ENCODE measurements around the gene EPHB1.

EPHB1 gene

DNA sequence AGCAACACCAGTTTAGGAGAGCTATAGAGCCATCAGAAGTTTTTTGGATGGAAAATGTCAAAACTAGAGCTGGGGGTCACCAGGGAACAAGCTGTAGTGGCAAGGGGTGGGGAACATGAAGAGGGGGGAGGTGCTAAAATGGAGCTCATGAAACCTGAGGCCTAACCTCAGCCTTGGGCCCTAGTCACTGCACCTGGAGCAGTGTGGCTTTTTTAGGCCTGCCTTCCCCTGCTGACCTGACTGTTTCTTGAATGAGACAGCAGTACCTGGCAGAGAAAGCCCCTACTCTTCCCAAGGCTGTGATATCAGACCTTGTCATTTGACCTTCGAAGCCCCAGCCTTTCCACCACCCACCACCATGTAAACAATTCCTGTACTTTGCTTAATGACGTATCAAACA is 383.5 kb downstream of the EPHB1 start:
- no peak for DNase-seq (ENCODE audit: low read depth in 1 of 2, low spot score in 1 of 2)
- TF ChIP-seq POLR2AphosphoS5 (IDR thresholded peaks at IDR 0.05; ENCODE audit: low read depth) (no peak), GABPA (IDR thresholded peaks at IDR 0.05; ENCODE audit: low read depth) (no peak), SPI1 (IDR thresholded peaks at IDR 0.05; ENCODE audit: borderline replicate concordance, low read depth) (no peak)
- TF ChIP-seq, protein P1, sequence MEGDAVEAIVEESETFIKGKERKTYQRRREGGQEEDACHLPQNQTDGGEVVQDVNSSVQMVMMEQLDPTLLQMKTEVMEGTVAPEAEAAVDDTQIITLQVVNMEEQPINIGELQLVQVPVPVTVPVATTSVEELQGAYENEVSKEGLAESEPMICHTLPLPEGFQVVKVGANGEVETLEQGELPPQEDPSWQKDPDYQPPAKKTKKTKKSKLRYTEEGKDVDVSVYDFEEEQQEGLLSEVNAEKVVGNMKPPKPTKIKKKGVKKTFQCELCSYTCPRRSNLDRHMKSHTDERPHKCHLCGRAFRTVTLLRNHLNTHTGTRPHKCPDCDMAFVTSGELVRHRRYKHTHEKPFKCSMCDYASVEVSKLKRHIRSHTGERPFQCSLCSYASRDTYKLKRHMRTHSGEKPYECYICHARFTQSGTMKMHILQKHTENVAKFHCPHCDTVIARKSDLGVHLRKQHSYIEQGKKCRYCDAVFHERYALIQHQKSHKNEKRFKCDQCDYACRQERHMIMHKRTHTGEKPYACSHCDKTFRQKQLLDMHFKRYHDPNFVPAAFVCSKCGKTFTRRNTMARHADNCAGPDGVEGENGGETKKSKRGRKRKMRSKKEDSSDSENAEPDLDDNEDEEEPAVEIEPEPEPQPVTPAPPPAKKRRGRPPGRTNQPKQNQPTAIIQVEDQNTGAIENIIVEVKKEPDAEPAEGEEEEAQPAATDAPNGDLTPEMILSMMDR (IDR thresholded peaks at IDR 0.05; ENCODE audit: insufficient read depth, low read length): no peak
- TF ChIP-seq, protein P2, sequence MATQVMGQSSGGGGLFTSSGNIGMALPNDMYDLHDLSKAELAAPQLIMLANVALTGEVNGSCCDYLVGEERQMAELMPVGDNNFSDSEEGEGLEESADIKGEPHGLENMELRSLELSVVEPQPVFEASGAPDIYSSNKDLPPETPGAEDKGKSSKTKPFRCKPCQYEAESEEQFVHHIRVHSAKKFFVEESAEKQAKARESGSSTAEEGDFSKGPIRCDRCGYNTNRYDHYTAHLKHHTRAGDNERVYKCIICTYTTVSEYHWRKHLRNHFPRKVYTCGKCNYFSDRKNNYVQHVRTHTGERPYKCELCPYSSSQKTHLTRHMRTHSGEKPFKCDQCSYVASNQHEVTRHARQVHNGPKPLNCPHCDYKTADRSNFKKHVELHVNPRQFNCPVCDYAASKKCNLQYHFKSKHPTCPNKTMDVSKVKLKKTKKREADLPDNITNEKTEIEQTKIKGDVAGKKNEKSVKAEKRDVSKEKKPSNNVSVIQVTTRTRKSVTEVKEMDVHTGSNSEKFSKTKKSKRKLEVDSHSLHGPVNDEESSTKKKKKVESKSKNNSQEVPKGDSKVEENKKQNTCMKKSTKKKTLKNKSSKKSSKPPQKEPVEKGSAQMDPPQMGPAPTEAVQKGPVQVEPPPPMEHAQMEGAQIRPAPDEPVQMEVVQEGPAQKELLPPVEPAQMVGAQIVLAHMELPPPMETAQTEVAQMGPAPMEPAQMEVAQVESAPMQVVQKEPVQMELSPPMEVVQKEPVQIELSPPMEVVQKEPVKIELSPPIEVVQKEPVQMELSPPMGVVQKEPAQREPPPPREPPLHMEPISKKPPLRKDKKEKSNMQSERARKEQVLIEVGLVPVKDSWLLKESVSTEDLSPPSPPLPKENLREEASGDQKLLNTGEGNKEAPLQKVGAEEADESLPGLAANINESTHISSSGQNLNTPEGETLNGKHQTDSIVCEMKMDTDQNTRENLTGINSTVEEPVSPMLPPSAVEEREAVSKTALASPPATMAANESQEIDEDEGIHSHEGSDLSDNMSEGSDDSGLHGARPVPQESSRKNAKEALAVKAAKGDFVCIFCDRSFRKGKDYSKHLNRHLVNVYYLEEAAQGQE (IDR thresholded peaks at IDR 0.05; ENCODE audit: insufficient replicate concordance, low read depth): no peak
- no peak overlapping the region for H3K27ac ChIP-seq (replicated peaks)

DNA sequence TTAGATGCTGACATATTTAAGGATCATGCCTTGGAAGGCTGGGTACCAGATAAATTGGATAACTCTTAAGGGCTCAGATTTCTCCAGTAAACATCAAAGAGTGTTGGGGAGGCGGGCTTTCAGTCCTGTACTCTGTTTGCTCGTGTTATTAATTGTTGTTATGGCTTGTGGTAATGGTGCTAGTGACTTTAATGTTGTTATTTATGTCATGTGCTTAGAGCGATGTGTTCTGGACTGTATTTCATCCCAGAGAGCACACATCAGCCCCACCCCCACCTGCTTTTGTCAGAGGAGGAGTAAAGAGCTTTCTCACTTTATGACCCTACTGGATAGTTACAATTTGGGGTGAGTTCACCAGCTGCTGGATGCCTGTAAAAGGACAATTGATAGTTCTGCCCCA is 386.3 kb downstream of the EPHB1 start:
- TF ChIP-seq POLR2AphosphoS5 (IDR thresholded peaks at IDR 0.05; ENCODE audit: low read depth): no peak
- no peak for TF ChIP-seq SPI1 (IDR thresholded peaks at IDR 0.05; ENCODE audit: borderline replicate concordance, low read depth)
- TF ChIP-seq, protein P1 (IDR thresholded peaks at IDR 0.05; ENCODE audit: insufficient read depth, low read length): no peak
- no peak for TF ChIP-seq GABPA (IDR thresholded peaks at IDR 0.05; ENCODE audit: low read depth)
- TF ChIP-seq, protein P2 (IDR thresholded peaks at IDR 0.05; ENCODE audit: insufficient replicate concordance, low read depth): no peak
- Histone ChIP-seq H3K4me3 (replicated peaks; ENCODE audit: insufficient read depth, low read length) (no peak overlapping the region), H3K27ac (replicated peaks) (no peak overlapping the region), H3K27me3 (ENCODE audit: insufficient read depth, poor library complexity, severe bottlenecking) (peaks cover 3% of the 10 kb centered on the region)
- no peak for DNase-seq (ENCODE audit: low read depth in 1 of 2, low spot score in 1 of 2)

More for the DNA sequence above, 383.5 kb downstream of the EPHB1 start:
- no peak overlapping the region for H3K4me3 ChIP-seq (replicated peaks; ENCODE audit: insufficient read depth, low read length)
- H3K27me3 ChIP-seq (ENCODE audit: insufficient read depth, poor library complexity, severe bottlenecking): peaks cover 3% of the 10 kb centered on the region

GRCh38 chr3:135182364-135182998 is 387.4 kb downstream of the EPHB1 start:
- no peak for DNase-seq (ENCODE audit: low read depth in 1 of 2, low spot score in 1 of 2)
- Histone ChIP-seq H3K4me3 (replicated peaks; ENCODE audit: insufficient read depth, low read length) (no peak overlapping the region), H3K27ac (replicated peaks) (no peak overlapping the region), H3K27me3 (ENCODE audit: insufficient read depth, poor library complexity, severe bottlenecking) (peaks cover 3% of the 10 kb centered on the region)
- TF ChIP-seq, protein P2 (IDR thresholded peaks at IDR 0.05; ENCODE audit: insufficient replicate concordance, low read depth): no peak
- TF ChIP-seq POLR2AphosphoS5 (IDR thresholded peaks at IDR 0.05; ENCODE audit: low read depth) (no peak), GABPA (IDR thresholded peaks at IDR 0.05; ENCODE audit: low read depth) (no peak), SPI1 (IDR thresholded peaks at IDR 0.05; ENCODE audit: borderline replicate concordance, low read depth) (no peak)
- TF ChIP-seq, protein P1 (IDR thresholded peaks at IDR 0.05; ENCODE audit: insufficient read depth, low read length): no peak
